ENCODE measurements around the gene SLC6A12.
"Not testable (repeated sequence)": the region's sequence is repeated elsewhere in the genome, so short reads cannot be mapped to it uniquely, and the experiment has no call there.

The SLC6A12 gene

GRCh38 chr12:195951-196350 is 18.0 kb downstream of the SLC6A12 start:
- no peak for DNase-seq

GRCh38 chr12:195156-195555 is 18.8 kb downstream of the SLC6A12 start:
- DNase-seq: no peak

GRCh38 chr12:194276-194675 is 19.7 kb downstream of the SLC6A12 start:
- no peak for DNase-seq

GRCh38 chr12:193261-193660 is 20.7 kb downstream of the SLC6A12 start:
- DNase-seq: no peak

- DNase-seq: no peak
Measured at GRCh38 chr12:191541-191940, 22.4 kb downstream of the SLC6A12 start.

- DNase-seq: no peak
Measured at GRCh38 chr12:190881-191280, 23.1 kb downstream of the SLC6A12 start.

- DNase-seq: no peak
Measured at GRCh38 chr12:189622-189962, 24.4 kb downstream of the SLC6A12 start.

- DNase-seq: peak; percentile 80
Measured at GRCh38 chr12:188910-189621, 24.9 kb downstream of the SLC6A12 start.

GRCh38 chr12:187986-188909 is 25.7 kb downstream of the SLC6A12 start:
- not testable (repeated sequence) for DNase-seq

GRCh38 chr12:186006-186625 is 27.8 kb downstream of the SLC6A12 start:
- DNase-seq: no peak

- no peak for DNase-seq
Measured at GRCh38 chr12:185576-185955, 28.4 kb downstream of the SLC6A12 start.

GRCh38 chr12:184811-185575 is 29.0 kb downstream of the SLC6A12 start:
- no peak for DNase-seq

- no peak for DNase-seq
Measured at GRCh38 chr12:182381-182892, 31.5 kb downstream of the SLC6A12 start.

- no peak for DNase-seq
Measured at GRCh38 chr12:181921-182320, 32.0 kb downstream of the SLC6A12 start.

- DNase-seq: no peak
Measured at GRCh38 chr12:180445-180844, 33.5 kb downstream of the SLC6A12 start.

- DNase-seq: no peak
Measured at GRCh38 chr12:179885-180284, 34.1 kb downstream of the SLC6A12 start.

GRCh38 chr12:179131-179884 is 34.6 kb downstream of the SLC6A12 start:
- DNase-seq: no peak

GRCh38 chr12:178829-179109 is 35.2 kb downstream of the SLC6A12 start:
- no peak for DNase-seq

GRCh38 chr12:177980-178828 is 35.8 kb downstream of the SLC6A12 start:
- no peak for DNase-seq

- DNase-seq: no peak
Measured at GRCh38 chr12:177336-177979, 36.5 kb downstream of the SLC6A12 start.
